Trophoblast cell (in vitro differentiated cells and primary cell): ENCODE measurements around the gene TMEM266.

Source experiments
- DNase-seq, 2 donors: peaks; one replicate each; pipeline ENCODE4 v3.0.0-alpha.2; 2016
- H2AFZ ChIP-seq: 2 replicates; pipeline ENCODE4 v1.6.1; 2013; ENCODE audit warnings: low read length, moderate library complexity, mild to moderate bottlenecking; ENCODE audit not compliant: insufficient read depth, poor library complexity
- H2AK5ac ChIP-seq: 2 replicates; pipeline ENCODE4 v1.6.1; 2013; ENCODE audit warnings: mild to moderate bottlenecking, low read length
- H2BK120ac ChIP-seq: 2 replicates; pipeline ENCODE4 v1.6.1; 2013; ENCODE audit warnings: low read length, mild to moderate bottlenecking, moderate library complexity; ENCODE audit not compliant: insufficient read depth, poor library complexity
- H2BK12ac ChIP-seq: 2 replicates; pipeline ENCODE4 v1.6.1; 2013; ENCODE audit warnings: mild to moderate bottlenecking, low read length, moderate library complexity
- H2BK5ac ChIP-seq: 2 replicates; pipeline ENCODE4 v1.6.1; 2013; ENCODE audit warnings: low read length, low read depth, moderate library complexity, mild to moderate bottlenecking; ENCODE audit not compliant: poor library complexity
- H3K14ac ChIP-seq: 2 replicates; pipeline ENCODE4 v1.6.1; 2013; ENCODE audit warnings: mild to moderate bottlenecking, low read length
- H3K18ac ChIP-seq: 2 replicates; pipeline ENCODE4 v1.6.1; 2013; ENCODE audit warnings: mild to moderate bottlenecking, low read length
- H3K23ac ChIP-seq: 2 replicates; pipeline ENCODE4 v1.6.1; 2013; ENCODE audit warnings: low read length
- H3K27ac ChIP-seq: 2 replicates; pipeline ENCODE4 v1.5.1; 2013; ENCODE audit warnings: low read depth, mild to moderate bottlenecking, inconsistent platforms, low read length, moderate library complexity
- H3K27me3 ChIP-seq: 2 replicates; pipeline ENCODE4 v1.6.1; 2013; ENCODE audit warnings: inconsistent platforms, mild to moderate bottlenecking, low read length, moderate library complexity; ENCODE audit not compliant: insufficient read depth
- H3K36me3 ChIP-seq, 2 experiments: 1 replicate in 1 of 2; 2 replicates in 1 of 2; pipeline ENCODE4 v1.6.1; 2013; ENCODE audit warnings: low read length in 2 of 2, mild to moderate bottlenecking in 2 of 2, moderate library complexity in 1 of 2; ENCODE audit not compliant: insufficient read depth in 2 of 2, control insufficient read depth in 1 of 2
- H3K4ac ChIP-seq: 2 replicates; pipeline ENCODE4 v1.6.1; 2013; ENCODE audit warnings: low read depth, mild to moderate bottlenecking, low read length, moderate library complexity
- H3K4me1 ChIP-seq, 2 experiments: 1 replicate in 1 of 2; 2 replicates in 1 of 2; pipeline ENCODE4 v1.6.1; 2013; ENCODE audit warnings: low read length in 2 of 2, mild to moderate bottlenecking in 2 of 2, moderate library complexity in 1 of 2; ENCODE audit not compliant: insufficient read depth in 2 of 2, control insufficient read depth in 1 of 2
- H3K4me2 ChIP-seq: 2 replicates; pipeline ENCODE4 v1.6.1; 2013; ENCODE audit warnings: inconsistent platforms, mild to moderate bottlenecking, low read length, moderate library complexity
- H3K4me3 ChIP-seq: 2 replicates; pipeline ENCODE4 v1.5.1; 2013; ENCODE audit warnings: mild to moderate bottlenecking, low read depth, low read length, inconsistent platforms
- H3K79me1 ChIP-seq: one replicate; pipeline ENCODE4 v1.6.1; 2013; ENCODE audit warnings: low read length
- H3K79me2 ChIP-seq: 2 replicates; pipeline ENCODE4 v1.6.1; 2013; ENCODE audit warnings: low read length, mild to moderate bottlenecking; ENCODE audit not compliant: control insufficient read depth, insufficient read depth, poor library complexity
- H3K9ac ChIP-seq: 2 replicates; pipeline ENCODE4 v1.6.1; 2013; ENCODE audit warnings: mild to moderate bottlenecking, low read length
- H3K9me3 ChIP-seq: 2 replicates; pipeline ENCODE4 v1.6.1; 2013; ENCODE audit warnings: low read depth, mild to moderate bottlenecking, control low read depth, inconsistent platforms, low read length; ENCODE audit not compliant: insufficient read depth
- H4K12ac ChIP-seq: 2 replicates; pipeline ENCODE4 v1.6.1; 2013; ENCODE audit warnings: low read depth, mild to moderate bottlenecking, low read length, moderate library complexity
- H4K8ac ChIP-seq: 2 replicates; pipeline ENCODE4 v1.6.1; 2013; ENCODE audit warnings: low read depth, mild to moderate bottlenecking, low read length, moderate library complexity
- H4K91ac ChIP-seq: one replicate; pipeline ENCODE4 v1.6.1; 2013; ENCODE audit warnings: low read depth, mild to moderate bottlenecking, low read length, moderate library complexity
- WGBS: extraction: QIAGEN DNeasy Blood & Tissue Kit; methylation state at CpG from one replicate; pipeline ENCODE4 v1.1.7; 2013; ENCODE audit warnings: missing lambda C conversion rate; ENCODE audit not compliant: insufficient read length, insufficient coverage; ENCODE audit errors: extremely low coverage; 5-methylcytosine and 5-hydroxymethylcytosine counted together

TMEM266 gene

DNA sequence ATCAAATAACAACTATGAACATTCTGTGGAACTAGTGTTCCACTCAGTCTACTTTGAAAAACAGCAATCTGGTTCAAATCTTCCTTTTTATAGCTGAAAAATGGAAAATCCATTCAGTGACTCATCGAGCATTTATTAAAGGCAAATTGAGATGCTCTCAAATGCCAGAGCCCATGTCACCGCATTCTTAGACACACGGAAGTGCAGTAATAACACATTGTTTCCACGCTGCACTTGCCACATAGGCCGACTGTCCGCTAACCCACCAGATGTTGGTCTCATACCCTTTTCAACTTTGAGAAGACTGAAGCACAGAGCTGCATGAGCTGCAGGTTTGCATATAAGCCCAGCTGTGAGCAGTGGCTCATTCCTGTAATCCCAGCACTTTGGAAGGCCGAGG lies 95.9 kb downstream of the TMEM266 start:
- no peak overlapping the region for H2AFZ ChIP-seq
- H3K4me1 ChIP-seq: peaks cover 8 to 9% of the 10 kb centered on the region in 2 experiments
- H3K4me2 ChIP-seq: no peak overlapping the region
- H3K27me3 ChIP-seq: no peaks in the 10 kb centered on the region
- no peak overlapping the region for H3K4me3 ChIP-seq
- H3K36me3 ChIP-seq: no peaks in the 10 kb centered on the region
- no CpG with 5 or more reads among the region's 7 CpGs for WGBS
- no peak overlapping the region for H4K12ac ChIP-seq
- H3K79me2 ChIP-seq: no peaks in the 10 kb centered on the region
- no peaks in the 10 kb centered on the region for H3K9me3 ChIP-seq
- no peak overlapping the region for H2BK120ac ChIP-seq
- H2BK12ac ChIP-seq: no peak overlapping the region
- H3K18ac ChIP-seq: no peak overlapping the region
- no peak overlapping the region for H3K27ac ChIP-seq
- H4K91ac ChIP-seq: no peak overlapping the region
- no peak overlapping the region for H3K9ac ChIP-seq
- H3K14ac ChIP-seq: no peak overlapping the region
- H4K8ac ChIP-seq: no peak overlapping the region
- H2AK5ac ChIP-seq: no peak overlapping the region
- no peak overlapping the region for H3K4ac ChIP-seq
- no peak overlapping the region for H2BK5ac ChIP-seq
- H3K23ac ChIP-seq: no peak overlapping the region
- peaks cover 3% of the 10 kb centered on the region for H3K79me1 ChIP-seq
- DNase-seq: no peak

DNA sequence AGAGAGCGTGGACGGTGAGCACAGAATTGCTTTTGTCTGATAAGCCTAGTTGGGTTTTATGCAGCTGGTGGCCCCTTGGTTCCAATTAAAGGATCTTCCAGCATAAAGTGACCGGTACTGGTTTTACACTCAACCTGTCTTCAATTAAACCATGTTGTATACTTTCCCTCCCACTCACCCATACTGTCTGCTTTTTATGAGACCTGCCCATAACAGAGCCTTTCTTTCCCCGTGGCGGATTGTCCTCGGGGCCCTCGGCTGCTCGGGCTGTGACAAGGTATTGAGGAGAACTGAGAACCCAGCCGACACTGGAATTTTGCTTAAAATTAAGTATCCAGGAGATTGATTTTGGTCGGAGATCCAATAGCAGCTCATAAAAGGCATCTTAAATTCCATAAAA lies 98.4 kb downstream of the TMEM266 start:
- Histone ChIP-seq H4K12ac (no peak overlapping the region), H4K91ac (no peak overlapping the region), H2BK12ac (no peak overlapping the region), H3K4me1 (peaks cover 0 to 1% of the 10 kb centered on the region in 2 experiments), H3K4me3 (no peak overlapping the region), H3K27me3 (no peaks in the 10 kb centered on the region), H2AFZ (no peak overlapping the region), H2AK5ac (no peak overlapping the region), H3K79me2 (no peaks in the 10 kb centered on the region), H3K4me2 (no peak overlapping the region), H3K27ac (no peak overlapping the region), H4K8ac (no peak overlapping the region), H3K14ac (no peak overlapping the region), H3K9me3 (no peaks in the 10 kb centered on the region), H3K36me3 (no peaks in the 10 kb centered on the region), H3K18ac (no peak overlapping the region), H3K23ac (no peak overlapping the region), H2BK120ac (no peak overlapping the region), H3K9ac (no peak overlapping the region), H3K4ac (no peak overlapping the region), H3K79me1 (no peaks in the 10 kb centered on the region), H2BK5ac (no peak overlapping the region)
- WGBS: no CpG with 5 or more reads among the region's 10 CpGs
- DNase-seq: no peak

DNA sequence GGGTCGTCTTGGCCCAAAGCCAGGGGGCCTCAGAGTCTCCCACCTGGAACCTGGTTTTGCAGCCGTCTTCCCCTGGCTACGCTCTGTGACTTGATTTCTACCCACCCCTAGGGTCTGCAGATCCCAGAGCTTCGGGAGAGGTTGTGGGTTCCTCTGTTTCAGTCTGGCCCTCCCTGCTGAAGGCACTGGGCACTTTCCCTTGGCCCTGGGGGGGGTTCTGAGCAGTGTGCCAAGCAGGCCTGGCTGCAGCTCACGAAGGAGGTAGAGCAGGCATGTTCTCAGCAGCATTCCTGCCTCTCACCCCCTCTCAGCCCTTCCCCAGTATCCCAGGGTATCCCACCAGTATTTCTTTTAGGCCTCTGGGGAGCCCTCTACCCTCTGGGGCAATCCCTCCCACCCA lies 99.0 kb downstream of the TMEM266 start:
- no peaks in the 10 kb centered on the region for H3K79me2 ChIP-seq
- H3K9me3 ChIP-seq: no peaks in the 10 kb centered on the region
- H2BK5ac ChIP-seq: no peak overlapping the region
- no peak overlapping the region for H3K18ac ChIP-seq
- WGBS: no CpG with 5 or more reads among the region's 5 CpGs
- H2AK5ac ChIP-seq: no peak overlapping the region
- no peaks in the 10 kb centered on the region for H3K79me1 ChIP-seq
- DNase-seq: no peak
- no peak overlapping the region for H3K9ac ChIP-seq
- H3K4me3 ChIP-seq: no peak overlapping the region
- no peak overlapping the region for H3K14ac ChIP-seq
- no peak overlapping the region for H4K8ac ChIP-seq
- H2BK12ac ChIP-seq: no peak overlapping the region
- no peak overlapping the region for H3K23ac ChIP-seq
- H2BK120ac ChIP-seq: no peak overlapping the region
- H4K91ac ChIP-seq: no peak overlapping the region
- no peak overlapping the region for H3K4me2 ChIP-seq
- H3K27ac ChIP-seq: no peak overlapping the region
- no peak overlapping the region for H2AFZ ChIP-seq
- H3K36me3 ChIP-seq: no peaks in the 10 kb centered on the region
- no peak overlapping the region for H4K12ac ChIP-seq
- no peak overlapping the region for H3K4ac ChIP-seq
- H3K27me3 ChIP-seq: no peaks in the 10 kb centered on the region
- H3K4me1 ChIP-seq: peaks cover 1 to 6% of the 10 kb centered on the region in 2 experiments

DNA sequence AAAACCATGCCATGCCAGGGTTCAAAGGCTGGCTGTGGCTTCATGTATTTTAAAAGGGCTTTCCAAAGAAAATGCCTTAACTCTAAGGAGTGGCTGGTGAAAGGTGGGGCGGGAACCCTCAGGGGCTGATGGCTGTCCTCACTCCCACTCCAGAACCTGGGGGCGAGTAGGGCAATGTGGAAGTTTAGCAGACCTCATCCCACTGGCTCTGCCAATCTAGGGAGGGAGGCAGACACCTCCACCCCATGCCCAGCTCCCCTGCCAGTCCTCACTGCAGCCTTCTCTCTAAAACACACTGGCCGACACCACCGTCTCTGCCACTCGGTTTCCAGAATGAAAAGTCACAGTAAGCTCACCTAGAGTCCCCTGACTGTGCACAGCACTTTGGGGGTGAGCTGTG lies 99.5 kb downstream of the TMEM266 start:
- H2BK120ac ChIP-seq: no peak overlapping the region
- WGBS: no CpG with 5 or more reads among the region's 5 CpGs
- no peak overlapping the region for H2BK5ac ChIP-seq
- no peak overlapping the region for H3K27ac ChIP-seq
- no peaks in the 10 kb centered on the region for H3K79me1 ChIP-seq
- H3K4me2 ChIP-seq: no peak overlapping the region
- no peaks in the 10 kb centered on the region for H3K79me2 ChIP-seq
- H3K27me3 ChIP-seq: no peaks in the 10 kb centered on the region
- peaks cover 1 to 6% of the 10 kb centered on the region in 2 experiments for H3K4me1 ChIP-seq
- no peak overlapping the region for H4K91ac ChIP-seq
- H2AFZ ChIP-seq: no peak overlapping the region
- no peak overlapping the region for H3K4ac ChIP-seq
- H4K12ac ChIP-seq: no peak overlapping the region
- no peak overlapping the region for H3K23ac ChIP-seq
- H3K36me3 ChIP-seq: no peaks in the 10 kb centered on the region
- no peak overlapping the region for H4K8ac ChIP-seq
- H3K4me3 ChIP-seq: no peak overlapping the region
- no peak overlapping the region for H3K14ac ChIP-seq
- no peak overlapping the region for H3K9ac ChIP-seq
- no peak overlapping the region for H2BK12ac ChIP-seq
- H3K18ac ChIP-seq: no peak overlapping the region
- no peak for DNase-seq
- no peak overlapping the region for H2AK5ac ChIP-seq
- H3K9me3 ChIP-seq: no peaks in the 10 kb centered on the region
